Left ventricle myocardium inferior (tissue), 1 donor: ENCODE data around the gene ATF6. TPM values are rescaled to one million over a fixed set of nuclear protein-coding genes. Genes with fewer than 3 reads are reported as not detected.

Experiments
- DNase-seq: peaks from one replicate; pipeline ENCODE4 v3.0.0-alpha.2; 2020
- H3K27ac ChIP-seq: fragments of 200-600 bp; replicated peaks from 2 replicates; pipeline ENCODE4 v1.8.0; 2021
- H3K27me3 ChIP-seq: fragments of 200-600 bp; 2 replicates; pipeline ENCODE4 v1.8.0; 2021; ENCODE audit warnings: low read depth
- H3K36me3 ChIP-seq: fragments of 200-600 bp; 2 replicates; pipeline ENCODE4 v1.8.0; 2021
- H3K4me1 ChIP-seq: fragments of 200-600 bp; 2 replicates; pipeline ENCODE4 v1.8.0; 2021
- H3K4me3 ChIP-seq: fragments of 200-600 bp; 2 replicates; pipeline ENCODE4 v1.8.0; 2021; ENCODE audit warnings: mild to moderate bottlenecking, moderate library complexity
- H3K9me3 ChIP-seq: fragments of 200-600 bp; replicated peaks from 2 replicates; pipeline ENCODE4 v1.8.0; 2021
- CTCF ChIP-seq: fragments of 200-600 bp; IDR thresholded peaks from 2 replicates; pipeline ENCODE4 v1.8.0; 2021; ENCODE audit warnings: antibody characterized with exemption, mild to moderate bottlenecking, borderline replicate concordance
- intact Hi-C: fragments of 100-400 bp; cut with micrococcal nuclease; formaldehyde crosslinking; loops from one replicate; pipeline ENCODE4 v1.11.0; 2022
- total RNA-seq: library from RNA; stranded (reverse); fragmentation: NEBNext Ultra II Directional; extraction: Animal tissue kit (Norgen Biotek cat#: 25700); gene quantifications from one replicate; pipeline ENCODE4 v1.2.1, GENCODE V29; 2021
- donor health status: DM: no; HTN: yes; CAD: no; lungs with severe emphysema.

The ATF6 gene
- total RNA-seq, 1 donor from 2014 or later, result 13.0 TPM

- DNase-seq, result no peak
- Histone ChIP-seq H3K27ac (no peak overlapping the region), H3K27me3 (no peaks in the 10 kb centered on the region), H3K36me3 (peaks cover 37% of the 10 kb centered on the region), H3K9me3 (no peaks in the 10 kb centered on the region), H3K4me3 (no peak overlapping the region), H3K4me1 (no peaks in the 10 kb centered on the region)
- intact Hi-C loops, result no loop called here
- TF ChIP-seq CTCF, result no peak
Observed at GRCh38 chr1:161817176-161817730, 51.1 kb downstream of the ATF6 start.

GRCh38 chr1:161820914-161821313 is 54.8 kb downstream of the ATF6 start:
- no peak for DNase-seq
- intact Hi-C loops, result no loop called here
- H3K36me3 ChIP-seq, result peaks cover 44% of the 10 kb centered on the region
- no peaks in the 10 kb centered on the region for H3K4me1 ChIP-seq
- H3K4me3 ChIP-seq, result no peak overlapping the region
- H3K27me3 ChIP-seq, result no peaks in the 10 kb centered on the region
- no peak overlapping the region for H3K27ac ChIP-seq
- no peak for TF ChIP-seq CTCF
- no peaks in the 10 kb centered on the region for H3K9me3 ChIP-seq

- no peak for TF ChIP-seq CTCF
- Histone ChIP-seq H3K27ac (no peak overlapping the region), H3K4me3 (no peak overlapping the region), H3K27me3 (no peaks in the 10 kb centered on the region), H3K36me3 (peaks cover 42% of the 10 kb centered on the region), H3K4me1 (peaks cover 13% of the 10 kb centered on the region), H3K9me3 (no peaks in the 10 kb centered on the region)
- no peak for DNase-seq
- intact Hi-C loops, result no loop called here
Observed at GRCh38 chr1:161824618-161825017, 58.5 kb downstream of the ATF6 start.

- peaks cover 13% of the 10 kb centered on the region for H3K4me1 ChIP-seq
- peaks cover 30% of the 10 kb centered on the region for H3K36me3 ChIP-seq
- intact Hi-C loops, result no loop called here
- H3K4me3 ChIP-seq, result no peak overlapping the region
- DNase-seq, result no peak
- no peaks in the 10 kb centered on the region for H3K9me3 ChIP-seq
- TF ChIP-seq CTCF, result no peak
- H3K27me3 ChIP-seq, result no peaks in the 10 kb centered on the region
- H3K27ac ChIP-seq, result no peak overlapping the region
Observed at GRCh38 chr1:161825831-161826230, 59.7 kb downstream of the ATF6 start.

- TF ChIP-seq CTCF, result no peak
- no peaks in the 10 kb centered on the region for H3K9me3 ChIP-seq
- intact Hi-C loops, result no loop called here
- no peak for DNase-seq
- H3K4me1 ChIP-seq, result peaks cover 13% of the 10 kb centered on the region
- peaks cover 23% of the 10 kb centered on the region for H3K36me3 ChIP-seq
- H3K27ac ChIP-seq, result no peak overlapping the region
- no peak overlapping the region for H3K4me3 ChIP-seq
- no peaks in the 10 kb centered on the region for H3K27me3 ChIP-seq
Observed at GRCh38 chr1:161826478-161826877, 60.4 kb downstream of the ATF6 start.
